A673 (cell line): ENCODE measurements around the gene TMPRSS7. TPM values are rescaled to one million over a fixed set of nuclear protein-coding genes. Genes with fewer than 3 reads are reported as not detected.

Experiments used
- BruUV-seq: library from RNA; stranded (reverse); fragments of 400-500 nt; replicated peaks from 2 replicates; lab custom pipeline; 2021; lab: Mats Ljungman, UMichigan
- CTCF ChIA-PET: fragments of 300-600 bp; sonication (Branson Sonifier 250); formaldehyde crosslinking; loops from one replicate; lab custom pipeline; 2022; ENCODE audit warnings: antibody characterized with exemption; lab: Charles Lee
- POLR2A ChIA-PET: fragments of 300-600 bp; sonication (Branson Sonifier 250); formaldehyde crosslinking; loops from one replicate; lab custom pipeline; 2022; ENCODE audit warnings: antibody characterized with exemption; ENCODE audit not compliant: low non-redundant PET; lab: Charles Lee
- DNase-seq: peaks from one replicate; pipeline ENCODE4 v3.0.0-alpha.2; 2015; ENCODE audit warnings: low spot score
- H3K27ac ChIP-seq: fragments of 200-600 bp; sonication (generic); 2 replicates; pipeline ENCODE4 v1.5.1; 2016; ENCODE audit warnings: mixed run types, low read depth, mild to moderate bottlenecking, mixed read lengths, antibody characterized with exemption, low read length; ENCODE audit not compliant: poor library complexity, severe bottlenecking
- H3K27me3 ChIP-seq: fragments of 200-600 bp; sonication (generic); replicated peaks from 2 replicates; pipeline ENCODE4 v1.6.1; 2017; ENCODE audit warnings: mixed run types, low read depth, mild to moderate bottlenecking, mixed read lengths, antibody characterized with exemption, low read length; ENCODE audit not compliant: insufficient read depth, poor library complexity
- H3K36me3 ChIP-seq: fragments of 200-600 bp; sonication (generic); 2 replicates; pipeline ENCODE4 v1.6.1; 2016; ENCODE audit warnings: mixed run types, mild to moderate bottlenecking, mixed read lengths, antibody characterized with exemption, low read length; ENCODE audit not compliant: insufficient read depth, poor library complexity, severe bottlenecking
- H3K4me1 ChIP-seq: fragments of 200-600 bp; sonication (generic); 2 replicates; pipeline ENCODE4 v1.6.1; 2017; ENCODE audit warnings: mixed run types, mild to moderate bottlenecking, mixed read lengths, antibody characterized with exemption, low read length; ENCODE audit not compliant: insufficient read depth, poor library complexity, severe bottlenecking
- H3K4me3 ChIP-seq: fragments of 200-600 bp; sonication (generic); 2 replicates; pipeline ENCODE4 v1.5.1; 2016; ENCODE audit warnings: low read depth, mixed run types, mild to moderate bottlenecking, mixed read lengths, low read length; ENCODE audit not compliant: poor library complexity, severe bottlenecking
- H3K9me3 ChIP-seq: fragments of 200-600 bp; sonication (generic); 2 replicates; pipeline ENCODE4 v1.6.1; 2016; ENCODE audit warnings: mixed run types, low read depth, mild to moderate bottlenecking, mixed read lengths, antibody characterized with exemption, low read length; ENCODE audit not compliant: poor library complexity, severe bottlenecking
- EZH2 ChIP-seq: fragments of 200-600 bp; sonication (generic); IDR thresholded peaks from 2 replicates; pipeline ENCODE4 v1.6.1; 2017; ENCODE audit warnings: borderline replicate concordance, low read depth, mild to moderate bottlenecking, mixed read lengths, antibody characterized with exemption, low read length; ENCODE audit not compliant: poor library complexity, severe bottlenecking
- intact Hi-C: fragments of 100-400 bp; cut with micrococcal nuclease; formaldehyde crosslinking; loops from one replicate; pipeline ENCODE4 v1.10.0; 2022; ENCODE audit not compliant: unreplicated experiment
- total RNA-seq: library from RNA; stranded (reverse); gene quantifications from 2 replicates; pipeline ENCODE4 v1.2.3, GENCODE V29; 2021
- TF ChIP-seq, protein P1 (sequence below): fragments of 300-800, 200-600 bp; sonication (generic); conservative IDR thresholded peaks from 2 replicates; pipeline ENCODE4 v1.5.1; 2017; ENCODE audit warnings: low read depth, mild to moderate bottlenecking, antibody characterized with exemption, low read length, moderate library complexity, mixed read lengths

Gene TMPRSS7
- total RNA-seq, 1 experiment from 2014 or later = not detected

GRCh38 chr3:112002096-112002971 is 32.2 kb upstream of the TMPRSS7 start:
- TF ChIP-seq, protein P1, sequence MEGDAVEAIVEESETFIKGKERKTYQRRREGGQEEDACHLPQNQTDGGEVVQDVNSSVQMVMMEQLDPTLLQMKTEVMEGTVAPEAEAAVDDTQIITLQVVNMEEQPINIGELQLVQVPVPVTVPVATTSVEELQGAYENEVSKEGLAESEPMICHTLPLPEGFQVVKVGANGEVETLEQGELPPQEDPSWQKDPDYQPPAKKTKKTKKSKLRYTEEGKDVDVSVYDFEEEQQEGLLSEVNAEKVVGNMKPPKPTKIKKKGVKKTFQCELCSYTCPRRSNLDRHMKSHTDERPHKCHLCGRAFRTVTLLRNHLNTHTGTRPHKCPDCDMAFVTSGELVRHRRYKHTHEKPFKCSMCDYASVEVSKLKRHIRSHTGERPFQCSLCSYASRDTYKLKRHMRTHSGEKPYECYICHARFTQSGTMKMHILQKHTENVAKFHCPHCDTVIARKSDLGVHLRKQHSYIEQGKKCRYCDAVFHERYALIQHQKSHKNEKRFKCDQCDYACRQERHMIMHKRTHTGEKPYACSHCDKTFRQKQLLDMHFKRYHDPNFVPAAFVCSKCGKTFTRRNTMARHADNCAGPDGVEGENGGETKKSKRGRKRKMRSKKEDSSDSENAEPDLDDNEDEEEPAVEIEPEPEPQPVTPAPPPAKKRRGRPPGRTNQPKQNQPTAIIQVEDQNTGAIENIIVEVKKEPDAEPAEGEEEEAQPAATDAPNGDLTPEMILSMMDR = no peak
- no peak for TF ChIP-seq EZH2
- Histone ChIP-seq H3K27me3 (no peaks in the 10 kb centered on the region), H3K27ac (no peak overlapping the region), H3K4me1 (peaks cover 4% of the 10 kb centered on the region), H3K4me3 (no peak overlapping the region), H3K9me3 (no peaks in the 10 kb centered on the region), H3K36me3 (no peaks in the 10 kb centered on the region)
- intact Hi-C loops = no loop called here
- CTCF ChIA-PET = interaction anchor here (1.2 to 1.9 kb wide), 2 partner anchors 12 to 13 kb away, joined by 3 to 6 read pairs; no protein-coding TSS in a partner anchor
- no TSS peak for BruUV-seq
- POLR2A ChIA-PET = no interaction called here
- DNase-seq = no peak

- TF ChIP-seq, protein P1 = no peak
- no peak for TF ChIP-seq EZH2
- intact Hi-C loops = no loop called here
- H3K36me3 ChIP-seq = no peaks in the 10 kb centered on the region
- no peak for DNase-seq
- no peaks in the 10 kb centered on the region for H3K9me3 ChIP-seq
- ChIA-PET CTCF (no interaction called here), POLR2A (no interaction called here)
- no TSS peak for BruUV-seq
- no peak overlapping the region for H3K27ac ChIP-seq
- no peaks in the 10 kb centered on the region for H3K27me3 ChIP-seq
- peaks cover 16% of the 10 kb centered on the region for H3K4me1 ChIP-seq
- H3K4me3 ChIP-seq = no peak overlapping the region
These were observed 31.0 kb upstream of the TMPRSS7 start for GRCh38 chr3:112003321-112004080.

GRCh38 chr3:112004187-112004586 is 30.3 kb upstream of the TMPRSS7 start:
- intact Hi-C loops = no loop called here

More at GRCh38 chr3:112004187-112004586, 30.3 kb upstream of the TMPRSS7 start:
- POLR2A ChIA-PET = no interaction called here
- DNase-seq = no peak
- BruUV-seq = no TSS peak
- Histone ChIP-seq H3K4me1 (peaks cover 18% of the 10 kb centered on the region), H3K9me3 (no peaks in the 10 kb centered on the region), H3K36me3 (no peaks in the 10 kb centered on the region), H3K27ac (no peak overlapping the region), H3K4me3 (no peak overlapping the region), H3K27me3 (no peaks in the 10 kb centered on the region)
- CTCF ChIA-PET = no interaction called here
- TF ChIP-seq, protein P1 = no peak
- no peak for TF ChIP-seq EZH2
